ENCODE results near the gene SLC6A9. TPM values are rescaled to one million over a fixed set of nuclear protein-coding genes. Genes with fewer than 3 reads are reported as not detected.

Gene SLC6A9
- total and polyA plus RNA-seq, 2 donors from 2014 or later = 2.0 to 12.6 TPM

DNA sequence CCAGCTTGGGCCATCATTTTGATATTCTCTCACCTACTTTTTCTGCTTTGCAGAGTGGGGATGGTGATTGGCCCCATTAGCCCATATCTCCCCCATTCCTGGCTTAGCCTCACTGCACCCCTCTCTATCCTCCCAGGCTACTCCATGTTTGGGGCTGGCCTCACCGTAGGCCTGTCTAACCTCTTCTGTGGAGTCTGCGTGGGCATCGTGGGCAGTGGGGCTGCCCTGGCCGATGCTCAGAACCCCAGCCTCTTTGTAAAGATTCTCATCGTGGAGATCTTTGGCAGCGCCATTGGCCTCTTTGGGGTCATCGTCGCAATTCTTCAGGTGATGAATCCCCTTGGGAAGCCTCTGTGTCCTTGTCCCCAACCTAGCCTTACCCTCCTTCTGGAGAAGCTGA, 54.4 kb downstream of the SLC6A9 start:
- TF ChIP-seq, protein P1, sequence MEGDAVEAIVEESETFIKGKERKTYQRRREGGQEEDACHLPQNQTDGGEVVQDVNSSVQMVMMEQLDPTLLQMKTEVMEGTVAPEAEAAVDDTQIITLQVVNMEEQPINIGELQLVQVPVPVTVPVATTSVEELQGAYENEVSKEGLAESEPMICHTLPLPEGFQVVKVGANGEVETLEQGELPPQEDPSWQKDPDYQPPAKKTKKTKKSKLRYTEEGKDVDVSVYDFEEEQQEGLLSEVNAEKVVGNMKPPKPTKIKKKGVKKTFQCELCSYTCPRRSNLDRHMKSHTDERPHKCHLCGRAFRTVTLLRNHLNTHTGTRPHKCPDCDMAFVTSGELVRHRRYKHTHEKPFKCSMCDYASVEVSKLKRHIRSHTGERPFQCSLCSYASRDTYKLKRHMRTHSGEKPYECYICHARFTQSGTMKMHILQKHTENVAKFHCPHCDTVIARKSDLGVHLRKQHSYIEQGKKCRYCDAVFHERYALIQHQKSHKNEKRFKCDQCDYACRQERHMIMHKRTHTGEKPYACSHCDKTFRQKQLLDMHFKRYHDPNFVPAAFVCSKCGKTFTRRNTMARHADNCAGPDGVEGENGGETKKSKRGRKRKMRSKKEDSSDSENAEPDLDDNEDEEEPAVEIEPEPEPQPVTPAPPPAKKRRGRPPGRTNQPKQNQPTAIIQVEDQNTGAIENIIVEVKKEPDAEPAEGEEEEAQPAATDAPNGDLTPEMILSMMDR (IDR thresholded peaks at IDR 0.05; ENCODE audit: borderline replicate concordance, extremely low read depth, insufficient read depth) = no peak
- no peak overlapping the region for H3K27ac ChIP-seq (ENCODE audit: low read depth in 2 of 2, low read length in 2 of 2)
- FAIRE-seq (no peak), DNase-seq (no peak)
- H3K4me1 ChIP-seq (ENCODE audit: control insufficient read depth in 2 of 3, insufficient read depth in 2 of 3, low read depth in 1 of 3, low read length in 3 of 3) = peaks cover 0 to 37% (median 7%) of the 10 kb centered on the region in 3 donors
- intact Hi-C loops (cut with DNase I) = no loop called here
- no peaks in the 10 kb centered on the region for H3K27me3 ChIP-seq (ENCODE audit: control insufficient read depth, insufficient read depth, low read length)
- peaks cover 4 to 26% (median 5%) of the 10 kb centered on the region in 3 donors for H3K36me3 ChIP-seq (ENCODE audit: control insufficient read depth in 2 of 3, insufficient read depth in 3 of 3, low read length in 3 of 3)
- no peak overlapping the region for H3K9ac ChIP-seq (ENCODE audit: low read length in 3 of 3)
- no peaks in the 10 kb centered on the region for H3K9me3 ChIP-seq (ENCODE audit: control insufficient read depth in 2 of 3, insufficient read depth in 1 of 3, low read length in 3 of 3)
- H3K4me3 ChIP-seq (ENCODE audit: low read length in 3 of 3) = peak overlapping the region in 1 of 3 donors; percentile 73

DNA sequence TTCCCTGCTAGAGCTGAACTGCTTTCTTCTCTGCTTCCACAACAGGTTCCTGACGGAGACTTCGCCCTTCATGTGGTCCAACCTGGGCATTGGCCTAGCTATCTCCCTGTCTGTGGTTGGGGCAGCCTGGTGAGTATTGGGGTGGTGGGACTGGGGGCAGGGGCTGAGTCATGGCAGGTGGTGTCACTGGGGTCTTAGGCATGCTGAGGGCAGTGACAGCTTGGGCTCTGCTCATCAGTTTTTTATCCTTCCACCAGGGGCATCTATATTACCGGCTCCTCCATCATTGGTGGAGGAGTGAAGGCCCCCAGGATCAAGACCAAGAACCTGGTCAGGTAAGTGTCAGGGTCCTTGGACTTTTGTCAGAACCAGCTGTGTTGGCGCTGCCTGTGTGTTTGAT, 55.2 kb downstream of the SLC6A9 start:
- FAIRE-seq = no peak
- Histone ChIP-seq H3K4me1 (ENCODE audit: control insufficient read depth in 2 of 3, insufficient read depth in 2 of 3, low read depth in 1 of 3, low read length in 3 of 3) (peaks cover 0 to 39% (median 7%) of the 10 kb centered on the region in 3 donors), H3K27ac (ENCODE audit: low read depth in 2 of 2, low read length in 2 of 2) (peak overlapping the region in 1 of 2 donors; percentile 97), H3K27me3 (ENCODE audit: control insufficient read depth, insufficient read depth, low read length) (no peaks in the 10 kb centered on the region), H3K9me3 (ENCODE audit: control insufficient read depth in 2 of 3, insufficient read depth in 1 of 3, low read length in 3 of 3) (no peaks in the 10 kb centered on the region), H3K36me3 (ENCODE audit: control insufficient read depth in 2 of 3, insufficient read depth in 3 of 3, low read length in 3 of 3) (peaks cover 4 to 26% (median 5%) of the 10 kb centered on the region in 3 donors), H3K9ac (ENCODE audit: low read length in 3 of 3) (peak overlapping the region in 1 of 3 donors; percentile 88), H3K4me3 (ENCODE audit: low read length in 3 of 3) (peak overlapping the region; percentile 64 to 77 (median 73))
- intact Hi-C loops (cut with DNase I) = no loop called here
- TF ChIP-seq, protein P1 (IDR thresholded peaks at IDR 0.05; ENCODE audit: borderline replicate concordance, extremely low read depth, insufficient read depth) = no peak
- no peak for DNase-seq

DNA sequence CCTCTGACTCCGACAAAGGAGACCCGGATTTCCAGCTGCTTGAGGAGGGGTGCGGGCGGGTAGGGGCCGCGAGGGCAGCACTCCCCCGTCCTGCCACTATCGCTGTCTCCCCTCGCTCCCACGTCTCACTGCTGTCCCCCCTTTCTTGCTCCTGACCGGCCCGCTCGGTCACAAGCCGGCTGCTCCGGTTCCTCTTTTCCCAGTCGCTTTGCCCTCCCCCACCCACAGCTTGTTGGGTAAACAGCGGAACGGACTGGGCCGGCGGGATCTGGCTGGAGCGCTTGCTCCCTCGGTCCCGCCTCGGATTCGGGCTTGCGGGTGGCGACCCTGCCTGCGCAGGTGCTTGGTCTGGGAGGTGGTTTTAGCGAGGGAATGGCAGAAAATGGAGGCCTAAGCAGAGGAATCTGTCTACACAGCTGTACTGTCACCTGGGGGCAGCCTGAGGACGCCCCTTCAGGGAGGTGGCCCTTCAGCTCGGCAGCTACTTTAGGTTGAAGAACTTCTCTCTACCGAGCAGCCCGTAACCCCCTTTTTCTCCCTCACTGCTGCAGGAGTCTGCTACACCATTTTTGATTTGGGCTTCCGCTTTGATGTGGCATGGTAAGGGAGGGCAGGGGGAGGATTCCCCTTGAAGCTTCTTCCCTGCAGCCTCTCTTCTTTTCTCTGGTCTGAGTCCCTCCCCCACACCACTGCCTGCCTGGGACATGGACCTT, 55.9 kb downstream of the SLC6A9 start:
- Histone ChIP-seq H3K27ac (ENCODE audit: low read depth in 2 of 2, low read length in 2 of 2) (peak overlapping the region; percentile 97), H3K9ac (ENCODE audit: low read length in 3 of 3) (peak overlapping the region; percentile 53 to 88 (median 82)), H3K4me3 (ENCODE audit: low read length in 3 of 3) (peak overlapping the region; percentile 64 to 77 (median 73)), H3K4me1 (ENCODE audit: control insufficient read depth in 2 of 3, insufficient read depth in 2 of 3, low read depth in 1 of 3, low read length in 3 of 3) (peaks cover 0 to 46% (median 12%) of the 10 kb centered on the region in 3 donors), H3K9me3 (ENCODE audit: control insufficient read depth in 2 of 3, insufficient read depth in 1 of 3, low read length in 3 of 3) (no peaks in the 10 kb centered on the region), H3K36me3 (ENCODE audit: control insufficient read depth in 2 of 3, insufficient read depth in 3 of 3, low read length in 3 of 3) (peaks cover 4 to 26% (median 5%) of the 10 kb centered on the region in 3 donors), H3K27me3 (ENCODE audit: control insufficient read depth, insufficient read depth, low read length) (no peaks in the 10 kb centered on the region)
- TF ChIP-seq, protein P1 (IDR thresholded peaks at IDR 0.05; ENCODE audit: borderline replicate concordance, extremely low read depth, insufficient read depth) = no peak
- FAIRE-seq (no peak), DNase-seq (peak; percentile 46 to 93 (median 81))
- intact Hi-C loops (cut with DNase I) = no loop called here

Measured in kidney (tissue), 14 donors.